ENCODE data around the gene PLXNA2. TPM values are rescaled to one million over a fixed set of nuclear protein-coding genes. Genes with fewer than 3 reads are reported as not detected.

PLXNA2 gene
- total and polyA plus RNA-seq, 2 of the 8 experiments (the other 6 are each of a cell fraction or from before 2014, with no cell fraction given), result 0.33 to 1.5 TPM

DNA sequence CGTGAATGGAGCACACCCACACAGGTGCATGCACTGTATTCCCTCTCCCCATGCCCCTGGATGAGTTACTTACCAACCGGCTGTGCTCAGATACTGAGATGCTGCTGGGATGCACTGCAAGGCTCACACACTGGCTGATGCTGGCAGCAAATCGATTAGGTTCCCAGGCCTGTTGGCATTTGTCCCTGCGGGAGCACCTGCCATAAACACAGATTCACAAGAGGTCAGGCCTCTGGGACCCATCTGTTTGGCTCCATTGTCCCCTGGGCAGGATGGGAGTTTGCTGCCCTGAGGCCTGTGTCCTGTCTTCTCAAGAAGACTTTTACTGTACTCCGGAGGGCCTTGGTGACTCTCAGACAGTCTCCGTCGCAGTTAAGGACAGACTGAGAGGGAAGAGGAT lies 145.4 kb downstream of the PLXNA2 start:
- Histone ChIP-seq H3K56ac (replicated peaks; ENCODE audit: insufficient read length, low read depth, low read length) (no peak overlapping the region), H2BK12ac (ENCODE audit: low read depth, low read length) (no peak overlapping the region), H2BK15ac (ENCODE audit: low read length) (no peak overlapping the region), H4K20me1 (replicated peaks in 1 of 2; ENCODE audit: control insufficient read depth in 1 of 2, insufficient read depth in 2 of 2, low read length in 2 of 2) (no peaks in the 10 kb centered on the region), H2AFZ (ENCODE audit: low read length) (no peak overlapping the region), H4K8ac (ENCODE audit: extremely low read depth, insufficient read depth, low read length) (no peak overlapping the region), H2BK20ac (ENCODE audit: low read length) (no peak overlapping the region), H3K4ac (replicated peaks; ENCODE audit: insufficient read length, low read depth, low read length) (no peak overlapping the region), H3K79me2 (ENCODE audit: control insufficient read depth in 1 of 2, insufficient read depth in 2 of 2, low read length in 2 of 2) (no peaks in the 10 kb centered on the region), H3K27me3 (replicated peaks in 1 of 4; ENCODE audit: control insufficient read depth in 3 of 4, extremely low read depth in 1 of 4, insufficient read depth in 3 of 4, low read length in 3 of 4) (no peaks in the 10 kb centered on the region), H3K79me1 (ENCODE audit: low read depth, low read length) (no peaks in the 10 kb centered on the region), H3K4me3 (ENCODE audit: extremely low read depth in 1 of 4, insufficient read depth in 2 of 4, low read depth in 3 of 4, low read length in 4 of 4) (no peak overlapping the region), H2BK120ac (replicated peaks; ENCODE audit: low read depth, low read length) (no peak overlapping the region), H4K91ac (replicated peaks; ENCODE audit: insufficient read length, low read length) (no peak overlapping the region), H3K14ac (ENCODE audit: insufficient read length) (no peak overlapping the region), H3K27ac (ENCODE audit: low read depth, low read length) (no peak overlapping the region; the same call in 1 of the 2 replicates), H3K4me2 (ENCODE audit: insufficient read depth in 1 of 2, low read depth in 2 of 2, low read length in 2 of 2) (no peak overlapping the region), H3K4me1 (replicated peaks in 1 of 4; ENCODE audit: control insufficient read depth in 3 of 4, insufficient read depth in 4 of 4, low read length in 3 of 4) (peaks cover 0 to 13% (median 4%) of the 10 kb centered on the region in 4 experiments; a peak in 5 of 7 replicates), H3K9ac (replicated peaks in 1 of 4; ENCODE audit: extremely low read depth in 1 of 4, low read depth in 3 of 4, low read length in 3 of 4) (no peak overlapping the region), H4K5ac (ENCODE audit: insufficient read length, low read depth, low read length) (no peak overlapping the region), H3K23me2 (ENCODE audit: low read depth, low read length) (no peaks in the 10 kb centered on the region), H3K23ac (ENCODE audit: insufficient read length) (no peak overlapping the region), H3K9me3 (ENCODE audit: insufficient read depth in 2 of 2, low read depth in 1 of 2, low read length in 1 of 2) (no peaks in the 10 kb centered on the region), H2AK5ac (ENCODE audit: low read depth, low read length) (no peak overlapping the region), H2BK5ac (ENCODE audit: low read depth, low read length) (no peak overlapping the region), H3K18ac (ENCODE audit: extremely low read depth, low read length) (no peak overlapping the region), H3K36me3 (ENCODE audit: control insufficient read depth in 2 of 4, insufficient read depth in 4 of 4, low read length in 3 of 4) (no peaks in the 10 kb centered on the region)
- FAIRE-seq, result no peak
- ChIA-PET POLR2A (ENCODE audit: partially characterized antibody) (interaction anchor here (0.5 to 0.6 kb wide), 2 partner anchors 14 to 950 kb away, joined by 3 read pairs; no protein-coding TSS in a partner anchor), CTCF (ENCODE audit: partially characterized antibody) (interaction anchor here (3.6 to 4.1 kb wide), 2 partner anchors 32 to 77 kb away, joined by 19 read pairs; no protein-coding TSS in a partner anchor)
- no peak for DNase-seq (ENCODE audit: low read depth in 1 of 2, low spot score in 2 of 2)
- 88% methylated on average over 7 of the region's 7 CpGs; no CpG with 5 or more reads in 1 of the 2 experiments for WGBS, 2 experiments (ENCODE audit: extremely low coverage in 1 of 2, insufficient coverage in 1 of 2, insufficient read length in 1 of 2, insufficient replicate concordance in 2 of 2, low coverage in 1 of 2, low lambda C conversion rate in 2 of 2, missing lambda C conversion rate in 1 of 2)
- no peak for TF ChIP-seq BACH1 (IDR thresholded peaks at IDR 0.05; ENCODE audit: low read length)
